HEK293 (cell line): ENCODE results near the gene B4GALNT1.

Experiments
- GLIS1 ChIP-seq: fragments of 450-650 bp; formaldehyde crosslinking; IDR thresholded peaks from 2 replicates; pipeline ENCODE4 v1.5.1; 2016; ENCODE audit warnings: missing biosample characterization, missing genetic modification characterization
- GLIS2 ChIP-seq: fragments of 450-650 bp; formaldehyde crosslinking; IDR thresholded peaks from 2 replicates; pipeline ENCODE4 v1.5.1; 2016; ENCODE audit warnings: missing biosample characterization, missing genetic modification characterization
- KLF8 ChIP-seq: fragments of 450-650 bp; formaldehyde crosslinking; IDR thresholded peaks from 2 replicates; pipeline ENCODE4 v1.5.1; 2016; ENCODE audit warnings: missing biosample characterization, missing genetic modification characterization
- OSR2 ChIP-seq: fragments of 450-650 bp; formaldehyde crosslinking; IDR thresholded peaks from 2 replicates; pipeline ENCODE4 v1.5.1; 2016; ENCODE audit warnings: missing biosample characterization, missing genetic modification characterization
- OVOL3 ChIP-seq: fragments of 450-650 bp; formaldehyde crosslinking; IDR thresholded peaks from 2 replicates; pipeline ENCODE4 v1.5.1; 2016; ENCODE audit warnings: missing biosample characterization, missing genetic modification characterization
- SCRT2 ChIP-seq: fragments of 450-650 bp; formaldehyde crosslinking; IDR thresholded peaks from 2 replicates; pipeline ENCODE4 v1.5.1; 2016; ENCODE audit warnings: missing biosample characterization, missing genetic modification characterization
- SETDB1 ChIP-seq: IDR thresholded peaks from one replicate; pipeline ENCODE4 v1.6.1; 2017; ENCODE audit warnings: mild to moderate bottlenecking, low read length, moderate library complexity, mixed read lengths; ENCODE audit not compliant: insufficient read length
- TRIM28 ChIP-seq: IDR thresholded peaks from 2 replicates; pipeline ENCODE4 v1.6.1; 2011; ENCODE audit warnings: low read length, control low read depth, borderline replicate concordance
- ZBTB20 ChIP-seq: fragments of 450-650 bp; formaldehyde crosslinking; IDR thresholded peaks from 2 replicates; pipeline ENCODE4 v1.5.1; 2016; ENCODE audit warnings: missing biosample characterization, missing genetic modification characterization
- ZBTB7A ChIP-seq: fragments of 450-650 bp; formaldehyde crosslinking; IDR thresholded peaks from 2 replicates; pipeline ENCODE4 v1.5.1; 2016; ENCODE audit warnings: low read depth, missing biosample characterization, missing genetic modification characterization
- ZNF121 ChIP-seq: fragments of 450-650 bp; formaldehyde crosslinking; IDR thresholded peaks from 2 replicates; pipeline ENCODE4 v1.5.1; 2016; ENCODE audit warnings: missing biosample characterization, missing genetic modification characterization
- ZNF169 ChIP-seq: fragments of 450-650 bp; formaldehyde crosslinking; IDR thresholded peaks from 2 replicates; pipeline ENCODE4 v1.5.1; 2016; ENCODE audit warnings: missing biosample characterization, missing genetic modification characterization
- ZNF274 ChIP-seq, 2 experiments: fragments of 200-500 bp in 1 of 2; fragments of 450-650 bp in 1 of 2; sonication (Bioruptor generic) in 1 of 2; formaldehyde crosslinking in 1 of 2; IDR thresholded peaks; 2 replicates each; pipeline versions ENCODE4 v1.5.1 to v1.6.1; 2014 to 2016; ENCODE audit warnings: borderline replicate concordance in 1 of 2, inconsistent platforms in 1 of 2, low read length in 1 of 2, missing biosample characterization in 1 of 2, missing genetic modification characterization in 1 of 2
- ZNF324 ChIP-seq: fragments of 450-650 bp; formaldehyde crosslinking; IDR thresholded peaks from 2 replicates; pipeline ENCODE4 v1.5.1; 2016; ENCODE audit warnings: missing biosample characterization, missing genetic modification characterization
- ZNF391 ChIP-seq: fragments of 450-650 bp; formaldehyde crosslinking; IDR thresholded peaks from 2 replicates; pipeline ENCODE4 v1.5.1; 2016; ENCODE audit warnings: low read depth, missing biosample characterization, missing genetic modification characterization, borderline replicate concordance
- ZNF433 ChIP-seq: fragments of 450-650 bp; formaldehyde crosslinking; IDR thresholded peaks from 2 replicates; pipeline ENCODE4 v1.5.1; 2016; ENCODE audit warnings: missing biosample characterization, missing genetic modification characterization, low read depth
- ZNF621 ChIP-seq: fragments of 450-650 bp; formaldehyde crosslinking; IDR thresholded peaks from 2 replicates; pipeline ENCODE4 v1.5.1; 2017; ENCODE audit warnings: missing biosample characterization, missing genetic modification characterization
- ZNF629 ChIP-seq: fragments of 450-650 bp; formaldehyde crosslinking; IDR thresholded peaks from 2 replicates; pipeline ENCODE4 v1.5.1; 2017; ENCODE audit warnings: missing biosample characterization, missing genetic modification characterization
- ZNF670 ChIP-seq: fragments of 450-650 bp; formaldehyde crosslinking; IDR thresholded peaks from 2 replicates; pipeline ENCODE4 v1.5.1; 2016; ENCODE audit warnings: missing biosample characterization, missing genetic modification characterization, low read depth
- ZNF747 ChIP-seq: fragments of 450-650 bp; formaldehyde crosslinking; IDR thresholded peaks from 2 replicates; pipeline ENCODE4 v1.5.1; 2016; ENCODE audit warnings: missing biosample characterization, missing genetic modification characterization
- ZNF785 ChIP-seq: fragments of 450-650 bp; formaldehyde crosslinking; IDR thresholded peaks from 2 replicates; pipeline ENCODE4 v1.5.1; 2016; ENCODE audit warnings: missing biosample characterization, missing genetic modification characterization
- TF ChIP-seq, protein P1 (sequence below): sonication (generic); formaldehyde crosslinking; IDR thresholded peaks from 2 replicates; pipeline ENCODE4 v1.8.1; 2022; ENCODE audit warnings: mild to moderate bottlenecking, moderate library complexity, missing genetic modification reagents
- TF ChIP-seq, protein P2 (sequence below): fragments of 450-650 bp; formaldehyde crosslinking; conservative IDR thresholded peaks from 2 replicates; pipeline ENCODE4 v1.5.1; 2016; ENCODE audit warnings: low read depth, missing biosample characterization, missing genetic modification characterization
- TF ChIP-seq, protein P3 (sequence below): fragments of 450-650 bp; formaldehyde crosslinking; IDR thresholded peaks from 2 replicates; pipeline ENCODE4 v1.5.1; 2016; ENCODE audit warnings: missing biosample characterization, missing genetic modification characterization
- TF ChIP-seq, protein P4 (sequence below): fragments of 450-650 bp; IDR thresholded peaks from 2 replicates; pipeline ENCODE4 v1.5.1; 2018; ENCODE audit warnings: missing biosample characterization, mild to moderate bottlenecking, missing genetic modification characterization

The B4GALNT1 gene

DNA sequence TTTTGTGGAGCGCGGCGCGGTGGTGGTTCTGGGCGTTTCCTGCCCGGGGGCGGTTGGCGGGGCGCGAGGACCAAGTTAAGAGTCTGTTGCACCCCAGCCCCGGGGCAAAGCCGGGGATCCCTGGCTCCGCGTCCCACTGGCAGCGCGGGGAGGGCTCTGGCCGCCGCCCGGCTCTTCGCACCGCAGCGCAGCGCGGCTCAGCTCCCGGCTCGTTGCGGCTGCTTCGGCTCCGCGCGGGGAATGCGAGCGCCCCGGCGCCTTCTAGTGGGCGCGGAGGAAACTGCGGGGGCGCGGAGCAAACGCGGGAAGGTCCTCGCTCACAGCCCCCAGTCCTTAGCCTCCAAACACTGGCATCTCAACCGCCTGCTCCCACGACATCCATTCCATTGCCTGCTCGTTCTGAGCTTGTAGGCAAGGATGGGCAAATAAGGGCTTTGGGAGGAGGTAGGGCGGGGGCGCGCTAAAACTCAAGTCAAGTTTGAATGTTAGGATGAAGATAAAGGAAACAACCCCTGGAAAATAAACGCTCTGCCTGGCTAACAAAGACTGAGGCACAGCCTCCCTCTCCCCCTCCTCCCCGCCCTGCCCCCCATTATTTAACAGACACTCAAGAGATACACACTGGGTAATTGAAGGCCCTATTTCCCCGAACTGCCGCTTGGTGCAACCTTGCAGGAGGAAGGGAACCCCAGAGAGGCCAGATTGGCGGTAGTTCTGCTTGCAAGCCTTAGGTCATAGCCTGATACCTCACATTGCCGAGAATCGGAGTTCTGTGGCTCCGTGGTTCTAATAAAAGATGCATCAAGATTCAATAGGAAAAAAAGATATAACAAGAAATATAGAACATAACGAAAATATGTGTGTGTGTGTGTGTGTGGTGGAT lies at the start of gene B4GALNT1 (continued):
- TF ChIP-seq, protein P1, sequence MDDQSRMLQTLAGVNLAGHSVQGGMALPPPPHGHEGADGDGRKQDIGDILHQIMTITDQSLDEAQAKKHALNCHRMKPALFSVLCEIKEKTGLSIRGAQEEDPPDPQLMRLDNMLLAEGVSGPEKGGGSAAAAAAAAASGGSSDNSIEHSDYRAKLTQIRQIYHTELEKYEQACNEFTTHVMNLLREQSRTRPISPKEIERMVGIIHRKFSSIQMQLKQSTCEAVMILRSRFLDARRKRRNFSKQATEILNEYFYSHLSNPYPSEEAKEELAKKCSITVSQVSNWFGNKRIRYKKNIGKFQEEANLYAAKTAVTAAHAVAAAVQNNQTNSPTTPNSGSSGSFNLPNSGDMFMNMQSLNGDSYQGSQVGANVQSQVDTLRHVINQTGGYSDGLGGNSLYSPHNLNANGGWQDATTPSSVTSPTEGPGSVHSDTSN = 0 out of 2 replicates have a peak, but pooled peaks have one; percentile 40
- TF ChIP-seq, protein P2, sequence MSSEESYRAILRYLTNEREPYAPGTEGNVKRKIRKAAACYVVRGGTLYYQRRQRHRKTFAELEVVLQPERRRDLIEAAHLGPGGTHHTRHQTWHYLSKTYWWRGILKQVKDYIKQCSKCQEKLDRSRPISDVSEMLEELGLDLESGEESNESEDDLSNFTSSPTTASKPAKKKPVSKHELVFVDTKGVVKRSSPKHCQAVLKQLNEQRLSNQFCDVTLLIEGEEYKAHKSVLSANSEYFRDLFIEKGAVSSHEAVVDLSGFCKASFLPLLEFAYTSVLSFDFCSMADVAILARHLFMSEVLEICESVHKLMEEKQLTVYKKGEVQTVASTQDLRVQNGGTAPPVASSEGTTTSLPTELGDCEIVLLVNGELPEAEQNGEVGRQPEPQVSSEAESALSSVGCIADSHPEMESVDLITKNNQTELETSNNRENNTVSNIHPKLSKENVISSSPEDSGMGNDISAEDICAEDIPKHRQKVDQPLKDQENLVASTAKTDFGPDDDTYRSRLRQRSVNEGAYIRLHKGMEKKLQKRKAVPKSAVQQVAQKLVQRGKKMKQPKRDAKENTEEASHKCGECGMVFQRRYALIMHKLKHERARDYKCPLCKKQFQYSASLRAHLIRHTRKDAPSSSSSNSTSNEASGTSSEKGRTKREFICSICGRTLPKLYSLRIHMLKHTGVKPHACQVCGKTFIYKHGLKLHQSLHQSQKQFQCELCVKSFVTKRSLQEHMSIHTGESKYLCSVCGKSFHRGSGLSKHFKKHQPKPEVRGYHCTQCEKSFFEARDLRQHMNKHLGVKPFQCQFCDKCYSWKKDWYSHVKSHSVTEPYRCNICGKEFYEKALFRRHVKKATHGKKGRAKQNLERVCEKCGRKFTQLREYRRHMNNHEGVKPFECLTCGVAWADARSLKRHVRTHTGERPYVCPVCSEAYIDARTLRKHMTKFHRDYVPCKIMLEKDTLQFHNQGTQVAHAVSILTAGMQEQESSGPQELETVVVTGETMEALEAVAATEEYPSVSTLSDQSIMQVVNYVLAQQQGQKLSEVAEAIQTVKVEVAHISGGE (tag by site-specific recombination) = no peak
- no peak for TF ChIP-seq ZBTB7A (tag by site-specific recombination)
- no peak for TF ChIP-seq ZNF621
- TF ChIP-seq SCRT2 = 0 out of 2 replicates have a peak, but pooled peaks have one; percentile 17
- TF ChIP-seq, protein P3, sequence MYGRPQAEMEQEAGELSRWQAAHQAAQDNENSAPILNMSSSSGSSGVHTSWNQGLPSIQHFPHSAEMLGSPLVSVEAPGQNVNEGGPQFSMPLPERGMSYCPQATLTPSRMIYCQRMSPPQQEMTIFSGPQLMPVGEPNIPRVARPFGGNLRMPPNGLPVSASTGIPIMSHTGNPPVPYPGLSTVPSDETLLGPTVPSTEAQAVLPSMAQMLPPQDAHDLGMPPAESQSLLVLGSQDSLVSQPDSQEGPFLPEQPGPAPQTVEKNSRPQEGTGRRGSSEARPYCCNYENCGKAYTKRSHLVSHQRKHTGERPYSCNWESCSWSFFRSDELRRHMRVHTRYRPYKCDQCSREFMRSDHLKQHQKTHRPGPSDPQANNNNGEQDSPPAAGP = peak; percentile 67; the same call in 1 of the 2 replicates
- TF ChIP-seq ZNF169 (tag by site-specific recombination) = no peak
- TF ChIP-seq, protein P4, sequence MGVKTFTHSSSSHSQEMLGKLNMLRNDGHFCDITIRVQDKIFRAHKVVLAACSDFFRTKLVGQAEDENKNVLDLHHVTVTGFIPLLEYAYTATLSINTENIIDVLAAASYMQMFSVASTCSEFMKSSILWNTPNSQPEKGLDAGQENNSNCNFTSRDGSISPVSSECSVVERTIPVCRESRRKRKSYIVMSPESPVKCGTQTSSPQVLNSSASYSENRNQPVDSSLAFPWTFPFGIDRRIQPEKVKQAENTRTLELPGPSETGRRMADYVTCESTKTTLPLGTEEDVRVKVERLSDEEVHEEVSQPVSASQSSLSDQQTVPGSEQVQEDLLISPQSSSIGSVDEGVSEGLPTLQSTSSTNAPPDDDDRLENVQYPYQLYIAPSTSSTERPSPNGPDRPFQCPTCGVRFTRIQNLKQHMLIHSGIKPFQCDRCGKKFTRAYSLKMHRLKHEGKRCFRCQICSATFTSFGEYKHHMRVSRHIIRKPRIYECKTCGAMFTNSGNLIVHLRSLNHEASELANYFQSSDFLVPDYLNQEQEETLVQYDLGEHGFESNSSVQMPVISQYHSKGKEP = 0 out of 2 replicates have a peak, but pooled peaks have one; percentile 10
- TF ChIP-seq SETDB1 = no peak
- peak; percentile 10; the same call in 1 of the 2 replicates for TF ChIP-seq ZNF629 (tag by site-specific recombination)
- no peak for TF ChIP-seq ZNF433 (tag by site-specific recombination)
- no peak; the same call in 1 of the 2 replicates for TF ChIP-seq ZBTB20 (tag by site-specific recombination)
- no peak for TF ChIP-seq ZNF121
- TF ChIP-seq ZNF785 (tag by site-specific recombination) = no peak
- TF ChIP-seq OVOL3 = no peak
- peak; percentile 79; the same call in 1 of the 2 replicates for TF ChIP-seq KLF8 (tag by site-specific recombination)
- no peak for TF ChIP-seq ZNF747 (tag by site-specific recombination)
- peak; percentile 25; the same call in 1 of the 2 replicates for TF ChIP-seq ZNF324
- TF ChIP-seq GLIS2 (tag by site-specific recombination) = peak; percentile 5; the same call in 1 of the 2 replicates
- no peak for TF ChIP-seq ZNF274 (IDR thresholded peaks at IDR 0.05; ENCODE audit: low read length)
- no peak for TF ChIP-seq ZNF274 (tag by site-specific recombination; IDR thresholded peaks at IDR 0.05; ENCODE audit: borderline replicate concordance)
- TF ChIP-seq OSR2 (tag by site-specific recombination) = no peak
- no peak for TF ChIP-seq TRIM28
- TF ChIP-seq ZNF391 (tag by site-specific recombination) = no peak
- TF ChIP-seq ZNF670 (tag by site-specific recombination) = no peak
- peak; percentile 67; the same call in 1 of the 2 replicates for TF ChIP-seq GLIS1 (tag by site-specific recombination)
